ENCODE data around the gene NOP14.
"Not testable (repeated sequence)": the region's sequence is repeated elsewhere in the genome, so short reads cannot be mapped to it uniquely, and the experiment has no call there.

Gene NOP14

DNA sequence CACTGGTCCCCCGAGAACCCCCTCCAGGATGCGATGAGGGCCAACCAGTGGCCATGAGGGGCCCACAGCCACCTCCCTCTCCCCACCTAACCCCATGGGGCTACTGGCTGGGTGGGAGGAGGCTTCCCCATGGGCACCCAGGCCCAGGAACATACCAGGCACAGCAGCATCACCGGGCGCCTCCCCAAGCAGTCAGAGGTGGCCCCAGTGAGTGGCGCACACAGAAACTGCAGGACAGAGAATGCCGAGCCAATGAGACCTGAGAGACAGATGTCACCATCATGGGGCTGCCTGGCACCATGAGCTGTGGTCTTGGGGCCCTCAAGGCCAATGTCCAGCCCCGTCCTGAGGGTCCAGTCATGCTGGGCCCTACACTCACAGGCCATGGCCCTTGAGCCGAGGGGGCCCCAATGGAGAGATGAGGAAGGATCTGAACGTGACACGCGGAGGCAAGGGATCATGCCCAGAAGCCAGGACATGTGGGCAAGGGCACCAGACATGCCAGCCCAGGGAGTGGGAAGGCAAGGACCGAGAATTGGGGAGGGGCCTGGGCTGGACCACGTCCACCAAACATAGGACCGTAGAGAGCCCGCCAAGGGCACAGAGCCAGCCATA, 30.1 kb downstream of the NOP14 start:
- FAIRE-seq (no peak), DNase-seq (ENCODE audit: extremely low spot score, insufficient read length, low read depth) (no peak)

DNA sequence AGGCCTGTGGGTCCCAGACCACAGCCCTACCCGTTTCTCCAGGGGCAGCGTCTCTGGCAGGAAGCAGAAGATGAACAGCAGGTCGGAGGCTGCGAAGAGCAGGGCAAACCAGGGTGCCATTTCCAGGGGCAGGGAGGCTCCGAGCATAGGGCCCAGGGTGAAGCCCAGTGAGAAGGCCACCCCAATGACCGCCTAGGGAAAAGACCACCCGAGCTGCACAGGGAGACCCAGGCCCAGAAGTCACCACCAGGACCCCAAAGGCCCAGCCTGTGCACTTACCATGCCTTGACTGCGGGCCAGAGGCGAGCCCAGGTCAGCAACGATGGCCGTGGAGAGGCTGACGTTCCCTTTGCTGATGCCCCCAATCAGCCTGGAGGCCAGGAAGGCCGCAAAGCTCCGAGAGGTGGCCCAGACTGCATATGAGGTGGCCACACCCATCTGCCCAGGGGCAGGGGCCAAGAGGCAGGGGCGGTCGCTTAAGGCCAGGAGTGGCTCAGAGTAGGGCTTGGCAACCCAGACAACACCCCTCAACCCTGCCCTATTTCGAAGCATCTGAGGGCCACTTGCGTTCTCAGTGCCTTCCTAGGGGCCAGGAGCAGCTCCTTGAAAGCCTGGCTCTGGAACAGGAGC, 30.8 kb downstream of the NOP14 start:
- FAIRE-seq: no peak
- DNase-seq (ENCODE audit: extremely low spot score, insufficient read length, low read depth): no peak

DNA sequence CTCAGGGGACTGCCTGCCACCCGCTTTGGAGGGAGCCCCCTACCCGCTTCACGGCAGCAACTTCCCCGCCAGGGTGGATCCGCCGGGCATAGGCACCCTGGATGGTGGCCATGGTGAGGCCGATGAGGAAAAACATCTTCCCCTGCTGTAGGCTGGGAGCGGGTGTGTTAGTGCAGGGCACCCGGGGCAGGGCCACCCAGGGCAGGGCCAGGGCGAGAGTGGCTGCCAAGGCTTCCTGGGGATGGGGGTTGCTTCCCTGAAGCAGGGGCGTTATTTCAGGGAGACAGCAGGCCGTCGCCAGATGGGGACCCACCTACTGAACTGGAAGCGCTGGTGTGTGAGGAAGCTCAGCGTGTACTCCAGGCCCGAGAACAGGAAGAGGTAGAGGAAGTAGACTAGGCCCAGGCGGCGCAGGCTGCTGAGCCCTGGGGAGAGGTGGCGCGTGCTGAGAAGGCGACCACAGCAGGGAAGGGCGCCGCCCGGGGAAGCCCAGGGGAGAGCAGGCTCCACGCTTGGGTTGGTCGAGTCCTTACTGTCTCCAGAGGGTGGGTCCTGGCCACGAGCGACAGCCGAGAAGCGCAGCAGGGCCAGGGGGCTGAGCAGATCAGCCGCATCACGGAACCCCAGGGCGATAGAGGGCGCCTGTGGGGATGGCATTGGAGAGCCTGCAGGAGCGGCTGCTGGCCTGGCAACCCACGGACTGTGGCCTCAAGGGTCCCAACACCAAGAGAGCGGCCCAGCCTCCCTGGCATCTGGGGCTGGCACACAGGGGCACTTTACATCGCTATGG, 31.5 kb downstream of the NOP14 start:
- DNase-seq (ENCODE audit: extremely low spot score, insufficient read length, low read depth) (no peak), FAIRE-seq (peak; percentile 94)

DNA sequence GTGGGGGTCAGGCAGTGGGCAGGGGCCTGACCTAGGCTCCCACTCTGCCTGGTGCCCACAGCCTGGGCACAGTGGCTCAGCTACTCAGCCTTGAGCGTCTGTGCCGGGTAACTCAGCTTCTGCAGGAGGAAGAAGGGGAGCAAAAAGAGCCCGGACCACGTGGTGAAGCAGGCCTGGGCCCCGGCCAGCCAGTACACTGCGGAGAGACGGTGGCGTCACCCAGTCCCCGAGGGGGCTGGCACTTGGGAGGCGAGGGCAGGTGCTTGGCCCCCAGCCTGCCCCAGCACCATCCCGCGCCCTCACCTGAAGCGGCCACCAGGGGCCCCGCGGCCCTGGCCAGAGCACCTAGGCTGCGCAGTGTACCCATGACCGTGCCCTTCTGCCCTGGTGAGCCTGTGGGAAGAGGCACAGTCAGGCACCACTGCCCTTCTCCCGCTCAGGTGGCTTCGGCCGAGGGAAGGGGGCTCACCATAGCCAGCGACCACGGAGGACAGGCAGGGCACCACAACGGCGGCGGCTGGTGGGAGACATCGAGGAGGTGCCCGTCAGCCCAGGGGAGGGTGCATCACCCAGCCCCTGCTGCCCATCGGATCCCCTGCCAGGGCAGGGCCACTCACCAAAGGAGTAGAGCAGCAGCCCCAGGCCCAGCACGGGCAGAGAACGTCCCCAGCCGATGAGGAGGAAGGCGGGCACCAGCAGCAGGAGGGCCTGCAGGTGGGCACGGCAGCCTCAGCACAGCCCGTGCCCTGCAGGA, 32.3 kb downstream of the NOP14 start:
- FAIRE-seq (no peak), DNase-seq (ENCODE audit: extremely low spot score, insufficient read length, low read depth) (no peak)

DNA sequence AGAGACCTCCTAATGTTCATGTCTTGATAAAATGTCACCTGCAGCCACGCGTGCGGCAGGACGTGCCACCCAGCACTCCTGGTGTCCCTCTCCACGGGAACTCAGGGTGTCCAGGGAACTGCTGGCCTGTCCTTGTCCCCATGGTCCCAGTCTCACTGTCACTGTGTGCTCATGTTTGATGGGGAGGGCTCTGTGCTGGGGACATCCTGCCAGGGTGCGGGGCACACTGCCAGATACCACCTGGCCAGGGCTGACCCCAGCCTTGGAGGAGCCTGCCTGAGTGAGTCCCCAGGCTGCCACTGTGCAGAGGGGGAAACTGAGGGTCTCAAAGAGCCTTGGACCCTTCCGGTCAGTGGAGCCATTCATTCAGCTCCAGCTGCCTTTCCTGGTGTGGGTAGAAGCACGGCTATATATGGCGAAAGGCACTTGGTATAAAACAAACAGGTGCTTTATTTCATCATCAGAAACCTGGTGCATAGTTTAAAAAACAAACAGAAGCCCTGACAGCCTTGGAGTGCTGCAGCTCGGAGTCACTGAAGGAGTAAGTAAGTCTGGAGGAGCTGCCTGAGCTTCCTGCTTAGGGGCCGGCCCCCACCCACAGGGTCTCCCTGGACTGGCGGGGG, 33.0 kb downstream of the NOP14 start:
- no peak for DNase-seq (ENCODE audit: extremely low spot score, insufficient read length, low read depth)
- no peak for FAIRE-seq

DNA sequence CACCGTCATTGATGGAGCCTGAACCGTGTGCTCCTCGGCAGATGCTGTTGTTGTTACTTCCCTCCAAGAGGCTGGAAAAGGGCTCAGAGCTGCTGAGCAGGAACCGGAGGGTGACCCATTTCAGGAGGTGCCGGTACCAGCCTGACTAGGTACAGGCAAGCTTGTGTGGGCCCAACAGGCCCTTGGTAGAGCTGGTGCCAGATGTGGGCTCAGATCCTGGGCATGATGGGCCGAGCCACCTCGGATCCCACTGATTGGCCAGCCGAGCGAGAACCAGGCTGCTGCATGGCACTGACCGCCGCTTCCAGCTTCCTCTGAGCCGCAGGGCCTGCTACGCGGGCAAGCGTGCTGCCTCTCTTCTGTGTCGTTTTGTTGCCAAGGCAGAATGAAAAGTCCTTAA, 33.7 kb downstream of the NOP14 start:
- no peak for FAIRE-seq

DNA sequence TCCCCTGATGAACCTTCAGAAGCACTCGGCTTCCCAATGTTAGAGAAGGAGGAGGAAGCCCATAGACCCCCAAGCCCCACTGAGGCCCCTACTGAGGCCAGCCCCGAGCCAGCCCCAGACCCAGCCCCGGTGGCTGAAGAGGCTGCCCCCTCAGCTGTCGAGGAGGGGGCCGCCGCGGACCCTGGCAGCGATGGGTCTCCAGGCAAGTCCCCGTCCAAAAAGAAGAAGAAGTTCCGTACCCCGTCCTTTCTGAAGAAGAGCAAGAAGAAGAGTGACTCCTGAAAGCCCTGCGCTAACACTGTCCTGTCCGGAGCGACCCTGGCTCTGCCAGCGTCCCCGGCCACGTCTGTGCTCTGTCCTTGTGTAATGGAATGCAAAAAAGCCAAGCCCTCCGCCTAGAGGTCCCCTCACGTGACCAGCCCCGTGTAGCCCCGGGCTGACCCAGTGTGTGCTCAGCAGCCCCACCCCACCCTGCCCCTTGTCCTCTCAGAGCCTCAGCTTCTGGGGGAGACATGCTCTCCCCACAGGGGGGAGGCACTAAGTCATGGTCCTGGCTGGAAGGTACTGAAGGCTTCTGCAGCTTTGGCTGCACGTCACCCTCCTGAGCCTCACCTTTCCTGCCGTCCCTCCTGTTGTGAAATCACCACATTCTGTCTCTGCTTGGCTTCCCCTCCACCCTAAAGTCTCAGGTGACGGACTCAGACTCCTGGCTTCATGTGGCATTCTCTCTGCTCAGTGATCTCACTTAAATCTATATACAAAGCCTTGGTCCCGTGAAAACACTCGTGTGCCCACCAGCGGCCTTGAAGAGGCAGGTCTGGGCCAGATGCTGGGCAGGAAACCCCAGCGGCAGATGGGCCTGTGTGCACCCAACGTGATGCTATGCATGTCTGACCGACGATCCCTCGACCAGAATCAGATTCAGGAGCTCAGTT, 34.7 kb downstream of the NOP14 start:
- DNase-seq (ENCODE audit: extremely low spot score, insufficient read length, low read depth) (no peak), FAIRE-seq (no peak)

More for the DNA sequence above, 33.7 kb downstream of the NOP14 start:
- no peak for DNase-seq (ENCODE audit: extremely low spot score, insufficient read length, low read depth)

DNA sequence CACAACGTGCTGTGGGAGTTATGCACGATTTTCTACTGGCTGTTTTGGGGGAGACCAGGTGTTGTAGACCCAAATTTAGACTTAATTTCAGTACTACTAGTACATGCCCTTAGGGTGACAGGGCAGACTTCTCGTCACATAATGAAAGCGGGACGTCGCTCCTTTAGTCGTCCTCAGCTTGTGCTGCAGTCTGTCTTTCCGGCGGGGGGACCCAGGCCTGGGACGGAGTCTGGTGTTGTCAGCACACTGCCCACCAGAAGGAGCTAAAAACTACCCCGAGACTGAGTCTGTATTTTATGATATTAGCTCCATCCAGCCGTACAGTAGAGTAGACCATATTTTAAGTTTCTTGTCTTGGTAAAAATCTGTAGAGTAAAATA, 35.5 kb downstream of the NOP14 start:
- no peak for FAIRE-seq

DNA sequence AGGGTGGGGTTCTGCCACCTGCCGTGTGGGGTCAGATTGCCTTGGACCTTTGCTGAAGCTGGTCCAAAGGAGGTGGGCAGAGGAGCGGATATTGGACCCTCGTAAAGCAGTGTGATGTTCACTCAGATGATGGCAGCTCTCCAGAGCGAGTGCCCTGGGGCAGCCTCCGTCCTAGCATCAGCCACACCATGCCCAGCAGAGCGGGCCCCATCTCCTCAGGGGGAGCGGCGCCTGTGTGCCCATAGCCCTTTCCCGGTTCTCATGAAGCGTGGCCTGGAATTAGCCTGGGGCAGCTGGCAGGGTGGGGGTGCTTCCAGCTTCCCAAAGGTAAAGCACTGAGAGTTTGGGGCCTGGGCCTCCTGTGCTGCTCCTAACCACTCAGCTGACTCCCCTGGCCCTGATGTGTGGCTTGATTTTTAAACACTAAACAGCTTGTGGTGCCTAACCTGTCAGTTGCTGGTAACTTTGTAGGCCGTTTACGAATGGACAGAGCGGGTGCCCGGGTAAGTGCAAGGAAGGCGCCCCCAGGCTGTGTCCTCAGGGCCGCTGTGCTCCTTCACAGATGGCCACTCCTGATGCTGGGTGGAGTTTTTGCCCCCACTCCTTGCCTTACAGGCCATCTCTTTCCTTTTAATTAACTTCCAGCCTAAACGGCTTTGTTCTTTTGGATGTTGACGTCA, 36.0 kb downstream of the NOP14 start:
- no peak for DNase-seq (ENCODE audit: extremely low spot score, insufficient read length, low read depth)
- no peak for FAIRE-seq

More for the DNA sequence above, 35.5 kb downstream of the NOP14 start:
- no peak for DNase-seq (ENCODE audit: extremely low spot score, insufficient read length, low read depth)

DNA sequence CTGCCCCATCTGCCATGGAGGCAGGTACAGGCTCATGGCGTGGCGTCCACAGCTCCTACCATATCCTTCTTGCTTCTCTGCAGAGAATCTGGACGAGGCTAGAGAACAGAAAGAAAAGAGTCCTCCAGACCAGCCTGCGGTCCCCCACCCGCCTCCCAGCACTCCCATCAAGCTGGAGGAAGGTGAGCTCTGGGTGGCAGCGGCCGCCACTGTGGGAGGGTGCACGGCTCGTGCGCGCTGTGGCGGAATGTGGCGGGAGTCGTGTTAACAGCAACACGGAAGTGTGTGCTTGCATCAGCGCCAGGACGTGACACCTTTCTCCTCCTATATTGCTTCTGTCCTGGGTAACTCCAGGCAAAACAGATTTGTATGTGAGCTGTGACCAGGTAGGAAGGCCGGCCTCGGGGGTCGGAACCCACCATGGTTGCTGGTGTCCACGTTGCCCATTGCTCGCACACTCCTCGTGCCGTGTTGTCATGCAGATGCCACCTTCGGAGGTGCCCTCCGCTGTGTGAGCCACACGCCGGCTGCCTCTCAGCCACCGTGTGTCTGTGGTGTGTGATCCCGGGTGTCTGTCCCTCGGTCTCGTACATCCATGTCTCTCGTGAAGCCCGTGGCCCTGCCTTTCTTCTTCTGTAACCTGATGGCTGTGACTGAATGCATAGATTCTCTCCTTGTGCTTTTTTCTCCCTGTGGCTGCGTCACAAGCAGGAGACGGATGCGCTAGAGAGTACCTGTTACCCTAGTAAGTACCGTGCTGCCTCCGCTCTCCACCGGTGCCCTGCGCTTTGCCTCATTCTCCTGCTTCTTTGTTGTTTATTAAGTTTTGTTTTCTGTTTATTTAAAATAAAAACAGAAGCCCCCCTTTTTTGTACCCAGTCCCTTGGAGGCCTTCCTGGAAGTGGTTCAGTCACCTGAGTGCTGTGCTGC, 37.0 kb downstream of the NOP14 start:
- FAIRE-seq (no peak), DNase-seq (ENCODE audit: extremely low spot score, insufficient read length, low read depth) (no peak)

DNA sequence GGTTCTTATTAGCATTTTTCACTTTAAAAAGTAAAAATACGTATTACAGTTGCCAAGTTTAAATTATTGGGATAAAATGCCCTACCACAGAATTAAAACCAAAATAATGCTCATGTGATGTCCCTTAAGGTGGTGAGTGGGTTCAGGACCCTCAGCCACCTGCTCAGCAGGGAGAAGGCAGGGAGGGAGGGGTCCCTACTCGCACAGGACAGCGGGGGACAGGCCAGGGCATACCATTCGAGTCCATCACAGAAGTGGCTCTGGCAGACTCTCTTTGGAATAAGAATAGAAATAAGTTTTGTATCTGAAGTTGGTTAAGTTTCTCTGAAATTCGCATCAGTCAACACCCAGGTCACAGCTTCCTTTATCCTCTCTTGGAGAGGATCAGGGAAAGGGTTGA, 37.7 kb downstream of the NOP14 start:
- DNase-seq (ENCODE audit: extremely low spot score, insufficient read length, low read depth) (no peak), FAIRE-seq (no peak)

DNA sequence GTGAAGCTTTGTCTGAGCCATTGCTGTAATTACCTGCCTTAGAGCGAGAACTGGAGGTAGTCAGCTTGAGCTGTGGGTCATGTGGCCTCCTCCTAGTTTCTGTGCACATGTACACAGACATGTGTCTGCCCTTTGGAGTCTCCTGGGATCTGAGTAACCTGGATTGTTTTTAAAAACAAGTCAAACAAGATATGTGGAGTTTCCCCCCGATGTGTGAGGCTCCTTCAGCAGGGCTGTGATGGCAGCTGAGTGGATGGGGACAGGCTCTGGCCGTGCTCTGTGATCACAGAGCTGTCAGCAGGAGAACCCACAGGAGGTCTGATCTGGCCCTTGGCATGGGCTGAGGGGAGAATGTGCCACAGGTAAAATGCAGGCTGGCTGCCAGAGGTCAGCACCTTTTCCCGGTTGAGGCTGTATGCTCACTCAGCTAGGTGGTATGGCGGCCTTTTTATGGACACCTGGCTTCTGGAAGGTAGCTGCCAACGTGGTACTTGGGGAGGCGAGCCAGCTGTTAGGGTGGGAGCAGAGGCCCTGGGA, 38.4 kb downstream of the NOP14 start:
- no peak for DNase-seq (ENCODE audit: extremely low spot score, insufficient read length, low read depth)
- FAIRE-seq: no peak

DNA sequence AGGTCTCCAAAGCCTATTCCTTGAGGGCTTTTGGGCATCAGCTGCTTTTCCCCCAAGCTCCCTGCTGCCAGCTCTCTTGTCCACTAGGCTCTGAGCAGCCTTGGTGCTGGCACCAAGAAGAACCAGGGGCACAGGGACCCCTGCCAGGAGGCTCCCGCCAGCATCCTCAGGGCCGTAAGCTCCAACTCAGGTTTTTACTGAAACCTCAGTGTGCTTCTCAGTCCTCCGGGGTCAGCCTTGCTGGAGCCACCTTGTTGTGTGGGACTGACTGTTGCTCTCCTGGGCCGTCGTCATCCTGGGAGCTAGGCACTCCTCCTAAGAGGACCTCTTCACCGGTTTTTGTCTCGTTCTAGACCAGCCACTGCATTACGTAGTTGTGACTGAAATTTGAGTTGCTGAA, 38.9 kb downstream of the NOP14 start:
- no peak for FAIRE-seq

DNA sequence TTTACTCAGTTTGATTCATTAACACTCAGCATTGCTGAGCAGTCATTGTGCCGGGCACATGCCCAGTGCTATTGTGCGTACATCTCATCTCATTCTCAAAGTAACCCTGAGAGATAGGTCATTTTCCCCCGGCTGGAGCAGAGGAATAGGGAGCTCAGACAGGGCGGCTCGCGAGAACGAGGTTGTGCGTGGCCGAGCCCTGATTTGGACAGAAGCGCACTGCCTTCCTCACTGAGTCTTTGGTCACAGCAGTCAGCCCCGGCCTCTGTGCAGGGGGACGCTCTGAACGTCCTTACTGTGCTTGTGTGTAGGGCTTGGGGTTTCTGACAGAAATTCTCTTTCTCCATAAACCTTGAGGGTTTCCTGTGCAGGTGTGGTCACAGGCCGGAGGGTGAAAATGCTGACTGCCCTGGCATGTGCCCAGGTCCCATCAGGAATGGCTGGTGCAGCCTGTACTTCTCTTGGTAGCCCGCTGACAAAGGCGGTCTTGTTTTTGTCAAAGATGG, 39.5 kb downstream of the NOP14 start:
- DNase-seq (ENCODE audit: extremely low spot score, insufficient read length, low read depth) (no peak), FAIRE-seq (no peak)

More for the DNA sequence above, 38.9 kb downstream of the NOP14 start:
- DNase-seq (ENCODE audit: extremely low spot score, insufficient read length, low read depth): no peak

DNA sequence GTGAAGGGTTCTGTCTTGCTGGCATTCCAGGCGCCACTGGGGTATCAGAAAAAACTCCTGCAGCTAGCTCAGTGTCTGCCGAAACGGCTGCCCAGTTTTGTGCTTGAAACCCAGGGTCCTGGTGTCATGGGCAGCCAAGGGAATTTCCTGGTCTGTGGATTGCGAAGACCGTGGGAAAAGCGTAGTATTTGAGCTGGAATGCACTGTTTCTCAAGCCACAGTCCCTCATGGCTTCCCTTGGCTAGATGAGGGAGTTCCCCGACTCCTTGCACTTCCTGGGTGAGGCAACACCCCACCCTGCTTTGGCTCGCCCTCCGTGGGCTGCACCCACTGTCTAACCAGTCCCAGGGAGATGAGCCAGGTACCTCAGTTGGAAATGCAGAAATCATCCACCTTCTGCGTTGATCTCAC, 40.1 kb downstream of the NOP14 start:
- FAIRE-seq: no peak
- no peak for DNase-seq (ENCODE audit: extremely low spot score, insufficient read length, low read depth)

DNA sequence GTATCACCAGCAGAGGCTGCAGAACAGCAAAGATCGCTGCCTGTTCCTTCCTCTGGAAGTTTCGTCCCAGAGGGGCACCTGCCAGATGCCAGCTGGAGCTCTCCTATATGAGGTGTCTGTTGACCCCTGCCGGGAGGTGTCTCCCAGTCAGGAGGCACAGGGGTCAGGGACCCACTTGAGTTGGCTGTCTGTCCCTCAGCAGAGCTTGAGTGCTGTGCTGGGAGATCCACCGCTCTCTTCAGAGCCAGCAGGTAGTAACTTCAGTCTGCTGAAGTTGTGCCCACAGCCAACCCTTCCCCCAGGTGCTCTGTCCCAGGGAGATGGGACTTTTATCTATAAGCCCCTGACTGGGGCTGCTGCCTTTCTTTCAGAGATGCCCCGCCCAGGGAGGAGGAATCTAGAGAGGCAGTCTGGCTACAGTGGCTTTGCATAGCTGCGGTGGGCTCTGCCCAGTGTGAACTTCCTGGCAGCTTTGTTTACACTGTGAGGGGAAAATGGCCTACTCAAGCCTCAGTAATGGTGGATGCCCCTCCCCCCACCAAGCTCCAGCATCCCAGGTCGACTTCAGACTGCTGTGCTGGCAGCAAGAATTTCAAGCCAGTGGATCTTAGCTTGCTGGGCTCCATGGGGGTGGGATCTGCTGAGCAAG, 40.6 kb downstream of the NOP14 start:
- FAIRE-seq; DNase-seq (ENCODE audit: extremely low spot score, insufficient read length, low read depth): not testable (repeated sequence)

DNA sequence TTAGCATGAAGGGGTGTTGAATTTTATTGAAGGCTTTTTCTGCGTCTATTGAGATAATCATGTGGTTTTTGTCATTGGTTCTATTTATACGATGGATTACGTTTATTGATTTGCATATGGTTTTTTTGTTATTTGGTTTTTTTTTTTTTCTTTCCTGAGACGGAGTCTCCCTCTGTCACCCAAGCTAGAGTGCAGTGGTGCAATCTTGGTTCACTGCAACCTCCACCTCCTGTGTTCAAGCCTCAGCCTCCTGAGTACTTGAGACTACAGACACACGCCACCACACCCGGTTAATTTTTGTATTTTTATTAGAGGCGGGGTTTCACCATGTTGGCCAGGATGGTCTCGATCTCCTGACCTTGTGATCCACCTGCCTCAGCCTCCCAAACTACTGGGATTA, 44.5 kb downstream of the NOP14 start:
- DNase-seq (ENCODE audit: extremely low spot score, insufficient read length, low read depth); FAIRE-seq: not testable (repeated sequence)

Measured in GM18507 (cell line).